Hippocampal formation (tissue), 2 donors: Measurements from ENCODE around the gene AUP1.
A peak's percentile ranks its signal among the peaks of the same experiment; 100 is the strongest.
"Not testable (repeated sequence)": the region's sequence is repeated elsewhere in the genome, so short reads cannot be mapped to it uniquely, and the experiment has no call there.

Experiments
- DNase-seq, 2 donors: peaks; one replicate each; lab custom pipeline; 2025; lab: John Stamatoyannopoulos, UW

Gene AUP1

DNA sequence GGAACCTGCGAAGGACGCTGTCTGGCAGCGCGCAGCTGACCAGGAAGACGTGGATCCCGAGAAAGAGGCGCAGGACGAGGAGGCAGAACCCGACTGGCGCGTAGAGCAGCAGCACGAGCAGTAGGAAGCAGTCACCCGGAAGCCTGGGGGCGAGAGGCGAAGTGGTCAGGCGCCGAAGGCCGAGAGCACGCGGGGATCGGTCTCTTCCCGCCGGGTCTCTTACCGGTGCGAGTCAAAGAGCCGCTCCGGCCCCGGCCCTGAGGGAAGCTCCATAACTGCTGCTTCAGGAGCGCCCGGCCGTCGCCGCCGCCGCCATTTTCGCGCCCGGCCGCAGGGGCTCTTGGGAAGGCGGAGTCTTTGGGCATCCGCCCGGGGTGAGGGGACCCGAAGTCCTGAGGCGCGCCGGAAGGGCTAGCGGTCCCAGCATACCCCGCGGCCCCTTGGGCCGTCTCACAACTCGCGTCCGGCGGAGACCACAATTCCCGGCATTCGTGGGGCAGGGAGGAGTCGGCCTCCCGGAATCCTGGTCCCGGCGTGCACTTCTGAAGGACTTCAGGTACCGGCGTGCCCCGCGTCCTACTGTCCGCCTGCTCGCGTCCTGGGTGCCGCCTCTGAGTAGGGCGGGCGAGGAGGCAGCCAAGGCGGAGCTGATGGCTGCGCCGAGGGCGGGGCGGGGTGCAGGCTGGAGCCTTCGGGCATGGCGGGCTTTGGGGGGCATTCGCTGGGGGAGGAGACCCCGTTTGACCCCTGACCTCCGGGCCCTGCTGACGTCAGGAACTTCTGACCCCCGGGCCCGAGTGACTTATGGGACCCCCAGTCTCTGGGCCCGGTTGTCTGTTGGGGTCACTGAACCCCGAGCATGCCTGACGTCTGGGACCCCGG lies at the start of gene AUP1, which contains the start of gene HTRA2:
TSS of gene AUP1 (minus strand) at position 350 of the 882 bp plus-strand sequence. CDS start at position 273, 77 bp downstream.
TSS of gene HTRA2 (plus strand) at position 577 of the 882 bp plus-strand sequence. CDS start at position 651, 74 bp downstream.
- DNase-seq: peak; percentile 98

- DNase-seq: no peak
Measured at GRCh38 chr2:74578408-74578807, 48.9 kb upstream of the AUP1 start.

DNA sequence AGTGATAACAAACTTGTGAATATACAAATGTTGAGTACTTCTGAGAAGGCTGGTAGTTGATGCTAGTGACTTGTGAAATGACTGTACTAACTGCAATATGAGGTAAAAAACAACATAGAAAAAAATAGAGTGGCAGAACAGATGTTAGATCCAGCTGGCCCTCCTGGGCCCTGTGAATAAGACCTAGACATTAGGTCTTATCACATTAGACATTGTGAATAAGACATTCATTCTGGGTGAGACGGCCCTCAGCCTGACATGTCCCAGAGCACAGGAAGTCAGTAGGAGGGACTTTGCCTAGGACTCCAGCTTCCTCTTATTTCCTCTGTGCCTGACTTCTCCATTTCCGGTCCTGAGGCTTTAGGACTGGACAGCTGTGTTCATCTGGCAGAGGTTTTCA lies 47.9 kb upstream of the AUP1 start:
- DNase-seq: no peak

DNA sequence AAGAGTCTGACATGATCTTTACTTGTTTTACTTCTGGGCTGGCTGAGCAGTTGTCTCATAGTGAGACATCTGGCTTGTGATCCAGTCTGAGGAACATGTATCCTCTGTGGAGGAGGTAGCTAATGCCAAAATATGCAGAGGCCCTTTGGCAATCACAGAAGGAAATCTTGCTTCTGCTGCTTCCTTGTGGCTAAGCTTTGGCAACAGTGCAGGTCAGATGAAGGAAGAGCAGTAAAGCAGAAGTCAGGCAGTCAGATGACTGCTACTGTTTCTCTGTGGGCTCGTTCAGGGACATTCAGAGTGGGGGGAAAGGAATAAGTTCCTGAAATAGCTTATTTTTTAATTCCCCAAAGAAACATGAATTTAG lies 47.3 kb upstream of the AUP1 start:
- DNase-seq: peak in 1 of 2 donors; percentile 42

GRCh38 chr2:74576211-74576862 lies 46.8 kb upstream of the AUP1 start:
- no peak for DNase-seq

DNA sequence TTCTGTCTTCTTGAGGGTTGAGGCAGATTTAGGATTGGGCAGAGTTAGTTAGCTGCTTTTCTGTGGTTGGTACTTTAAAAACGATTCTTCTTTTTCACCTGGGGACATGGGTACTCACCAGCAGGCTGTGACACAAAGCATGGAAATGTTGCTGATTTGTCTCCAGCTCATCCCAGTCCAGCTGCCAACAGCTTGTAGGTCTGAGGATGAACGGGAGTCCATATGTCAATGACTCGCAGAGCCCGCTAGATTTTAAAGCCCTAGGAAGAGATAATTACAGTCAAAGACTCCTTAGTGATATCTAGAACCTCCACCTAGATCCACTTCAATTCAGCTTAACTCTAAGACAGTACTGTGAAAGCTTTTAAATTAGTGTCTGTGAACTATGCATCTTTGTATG lies 45.8 kb upstream of the AUP1 start:
- no peak for DNase-seq

- DNase-seq: peak in 1 of 2 donors; percentile 15
Measured at GRCh38 chr2:74573747-74574562, 44.4 kb upstream of the AUP1 start.

- DNase-seq: no peak
Measured at GRCh38 chr2:74572178-74572925, 42.8 kb upstream of the AUP1 start.

DNA sequence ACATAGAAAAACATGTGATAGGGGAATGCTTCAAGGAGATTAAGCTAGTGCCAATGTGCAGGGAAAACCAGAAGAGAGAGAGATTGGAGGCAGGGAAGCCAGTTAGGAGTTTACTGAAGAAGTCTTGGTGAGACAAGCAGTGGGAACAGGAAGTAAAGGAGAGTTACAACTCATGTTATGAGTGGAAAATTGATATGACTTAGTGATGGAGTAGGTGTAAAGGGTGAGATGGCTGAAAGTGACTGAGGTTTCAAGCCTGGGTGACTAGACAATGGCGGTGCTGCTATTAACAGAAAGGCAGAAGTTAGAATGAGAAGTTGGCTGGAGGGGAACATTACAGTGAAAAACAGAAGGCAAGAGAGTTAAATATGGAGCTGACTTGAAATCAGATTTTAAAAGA lies 41.6 kb upstream of the AUP1 start:
- no peak for DNase-seq

DNA sequence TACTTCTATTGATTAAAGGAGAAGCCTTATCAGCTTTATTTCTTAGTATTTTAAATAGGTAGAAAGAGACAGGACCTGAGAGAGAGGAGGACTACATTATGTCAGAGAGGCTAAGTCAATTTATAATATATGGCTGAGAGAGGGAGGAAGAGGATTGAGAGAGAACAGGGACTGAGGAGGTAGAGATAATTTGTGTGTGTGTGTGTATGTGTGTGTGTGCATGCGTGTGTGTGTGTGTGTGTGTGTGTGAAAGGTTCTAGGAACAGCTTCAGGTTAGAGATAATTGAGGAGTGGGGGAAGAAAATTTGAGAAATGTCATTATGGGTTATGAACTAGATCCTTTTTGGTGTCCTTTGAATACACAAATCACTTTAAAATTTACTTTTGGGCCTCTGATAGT lies 40.2 kb upstream of the AUP1 start:
- DNase-seq: no peak

DNA sequence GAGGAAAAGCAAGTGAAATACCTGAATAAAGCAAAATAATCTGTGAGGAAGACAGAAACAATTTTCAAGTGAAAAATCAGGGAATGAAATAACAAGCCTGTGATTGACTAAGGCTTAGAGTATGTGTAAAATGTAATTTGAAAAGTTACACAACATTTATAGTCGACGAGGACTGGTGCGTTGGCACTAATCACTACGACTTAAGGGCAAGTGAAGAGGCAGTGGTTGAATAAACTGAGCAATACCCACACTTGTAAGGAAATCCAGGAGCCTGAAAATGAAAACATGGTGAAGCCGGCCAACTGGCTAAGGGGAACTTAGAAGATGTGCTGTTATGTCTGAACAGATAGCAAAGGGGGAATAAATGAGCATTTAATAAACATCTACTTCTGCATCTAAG lies 38.4 kb upstream of the AUP1 start:
- no peak for DNase-seq

- no peak for DNase-seq
Measured at GRCh38 chr2:74566754-74567085, 37.2 kb upstream of the AUP1 start.

DNA sequence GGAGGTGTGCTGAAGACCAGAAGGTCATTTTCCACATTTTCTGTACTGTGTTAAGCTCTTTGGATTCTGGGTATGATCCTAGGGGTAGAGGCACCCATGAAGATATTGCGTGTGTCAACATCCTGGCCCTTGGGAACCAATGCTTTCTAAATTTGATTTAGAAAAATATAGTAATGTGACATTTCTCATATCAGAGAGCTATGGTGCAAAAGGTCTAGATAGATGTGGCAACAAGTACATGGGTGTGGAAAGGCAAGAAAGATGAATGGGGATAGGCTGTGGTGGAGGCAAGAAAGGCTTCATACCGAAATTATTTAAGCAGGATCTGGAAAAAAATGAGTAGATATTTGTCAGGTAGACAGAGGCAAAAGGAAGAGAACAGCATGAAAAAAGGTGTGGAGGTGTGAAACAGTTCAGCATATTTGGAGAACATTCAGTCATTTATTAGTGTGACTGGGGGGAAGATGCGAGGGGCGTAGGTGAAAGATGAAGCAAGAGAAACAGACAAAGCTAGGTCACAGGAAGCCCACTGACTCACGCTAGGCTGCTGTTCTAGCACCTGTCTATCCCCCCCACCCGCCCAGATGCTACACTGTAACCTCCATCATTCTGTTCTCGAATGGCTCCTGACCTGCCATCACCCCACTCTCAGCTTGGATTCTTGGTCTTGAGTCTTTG lies 36.7 kb upstream of the AUP1 start:
- no peak for DNase-seq

DNA sequence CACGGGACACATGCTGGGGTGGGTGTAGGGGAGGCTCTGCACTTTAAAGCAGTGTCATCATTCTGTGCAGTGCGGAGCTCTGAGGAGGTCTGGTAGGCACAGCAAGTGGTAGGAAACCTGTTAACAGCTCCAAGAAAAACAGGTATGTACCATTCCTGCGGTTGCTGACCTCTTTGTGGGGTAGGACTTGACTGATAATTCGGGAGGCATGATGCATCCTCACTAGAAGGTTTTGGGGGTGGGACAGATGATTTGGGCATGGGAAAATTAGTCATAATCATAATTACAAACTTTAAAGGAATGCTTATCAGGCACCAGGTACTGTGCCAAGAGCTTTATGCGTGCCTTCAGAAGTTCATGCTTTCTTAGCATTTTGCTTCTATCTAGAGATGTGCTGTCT lies 34.7 kb upstream of the AUP1 start:
- DNase-seq: no peak

DNA sequence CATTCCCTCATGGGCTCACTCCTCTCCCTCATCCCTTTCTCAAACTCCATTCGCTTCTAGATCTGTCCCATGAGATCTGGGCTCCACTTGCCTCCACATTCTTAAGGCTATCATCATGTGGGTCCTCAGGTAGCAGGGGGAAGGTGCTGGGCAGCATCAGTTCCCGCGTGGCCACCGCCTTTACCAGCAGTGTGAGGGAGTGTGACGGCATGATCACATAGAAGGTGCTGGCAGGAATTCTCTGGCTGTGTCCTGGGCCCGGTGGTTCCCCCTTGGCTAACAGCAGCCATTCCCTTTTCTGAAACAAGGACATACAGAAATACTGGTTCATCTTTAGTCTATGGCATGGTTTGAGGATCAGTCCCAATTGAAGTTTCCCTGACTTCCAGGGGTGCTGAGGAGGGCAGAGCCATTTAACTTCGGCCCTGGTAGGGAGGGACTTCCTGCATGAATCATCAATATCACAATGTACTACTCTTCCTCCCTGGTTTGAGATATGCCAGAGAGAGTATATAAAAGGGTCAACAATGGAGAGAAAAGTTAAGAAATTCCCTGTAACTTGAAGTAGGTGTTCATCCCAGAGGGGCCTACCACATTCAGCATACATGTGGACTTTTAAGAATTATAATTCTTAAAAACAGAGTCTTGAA lies 32.7 kb upstream of the AUP1 start:
- DNase-seq: no peak

DNA sequence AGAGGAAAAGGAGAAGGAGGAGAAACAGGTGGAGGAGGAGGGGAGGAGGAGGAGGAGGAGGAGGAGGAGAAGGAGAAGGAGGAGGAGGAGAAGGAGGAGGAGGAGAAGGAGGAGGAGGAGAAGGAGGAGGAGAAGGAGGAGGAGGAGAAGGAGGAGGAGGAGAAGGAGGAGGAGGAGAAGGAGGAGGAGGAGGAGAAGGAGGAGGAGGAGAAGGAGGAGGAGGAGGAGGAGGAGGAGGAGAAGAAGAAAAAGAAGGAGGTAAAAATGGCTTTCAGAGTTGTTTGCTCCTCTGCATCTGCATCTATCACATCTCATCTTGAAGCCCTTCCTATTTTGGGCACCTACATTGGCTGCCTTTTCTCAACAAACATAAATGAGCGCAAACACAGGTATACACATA lies 31.5 kb upstream of the AUP1 start:
- DNase-seq: not testable (repeated sequence)

- DNase-seq: no peak
Measured at GRCh38 chr2:74560591-74560990, 31.1 kb upstream of the AUP1 start.

DNA sequence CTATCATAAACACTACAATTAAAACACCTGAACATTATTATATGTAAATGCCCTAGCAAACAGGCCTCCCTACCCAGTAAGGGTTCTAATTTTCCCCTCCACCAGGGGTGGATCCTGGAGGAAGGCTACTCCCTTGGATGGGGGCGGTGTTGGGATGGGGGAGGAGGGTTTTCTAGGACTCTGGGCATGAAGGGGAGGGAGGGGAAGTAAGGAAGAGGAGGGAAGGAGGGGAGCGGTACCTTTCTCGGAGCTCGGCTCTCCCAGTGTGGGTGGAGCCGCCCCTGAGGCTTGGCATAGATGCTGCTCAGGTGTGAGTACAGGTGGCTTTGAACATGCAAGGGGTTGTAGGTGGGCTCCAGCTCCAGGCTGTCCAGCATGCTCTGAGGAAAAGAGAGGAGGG lies 30.4 kb upstream of the AUP1 start:
- no peak for DNase-seq

GRCh38 chr2:74558284-74559230 lies 29.1 kb upstream of the AUP1 start:
- DNase-seq: no peak
